ENCODE measurements around the gene USP12. TPM values are rescaled to one million over a fixed set of nuclear protein-coding genes. Genes with fewer than 3 reads are reported as not detected.

Gene USP12
- total RNA-seq, 1 donor from 2014 or later = 32.6 TPM

- Mint-ChIP-seq H3K9me3 (ENCODE audit: unreplicated experiment) (no peaks in the 10 kb centered on the region), H3K4me1 (ENCODE audit: unreplicated experiment) (peaks cover 14% of the 10 kb centered on the region), H3K27ac (ENCODE audit: unreplicated experiment) (no peak overlapping the region), H3K36me3 (ENCODE audit: unreplicated experiment) (no peaks in the 10 kb centered on the region), H3K27me3 (ENCODE audit: unreplicated experiment) (no peaks in the 10 kb centered on the region), H3K4me3 (ENCODE audit: unreplicated experiment) (no peak overlapping the region)
- TF ChIP-seq CTCF (IDR thresholded peaks at IDR 0.05) = no peak
- DNase-seq (ENCODE audit: extremely low spot score, unreplicated experiment) = no peak
Measured at GRCh38 chr13:27024074-27024461, 147.5 kb downstream of the USP12 start.

GRCh38 chr13:27023385-27024073, 148.1 kb downstream of the USP12 start:
- H3K9me3 Mint-ChIP-seq (ENCODE audit: unreplicated experiment) = no peaks in the 10 kb centered on the region

GRCh38 chr13:27022571-27023311, 148.9 kb downstream of the USP12 start:
- H3K27me3 Mint-ChIP-seq (ENCODE audit: unreplicated experiment) = no peaks in the 10 kb centered on the region
- DNase-seq (ENCODE audit: extremely low spot score, unreplicated experiment) = no peak
- no peak for TF ChIP-seq CTCF (IDR thresholded peaks at IDR 0.05)
- no peak overlapping the region for H3K4me3 Mint-ChIP-seq (ENCODE audit: unreplicated experiment)
- peaks cover 22% of the 10 kb centered on the region for H3K4me1 Mint-ChIP-seq (ENCODE audit: unreplicated experiment)
- H3K27ac Mint-ChIP-seq (ENCODE audit: unreplicated experiment) = peak overlapping the region; percentile 67
- no peaks in the 10 kb centered on the region for H3K9me3 Mint-ChIP-seq (ENCODE audit: unreplicated experiment)
- H3K36me3 Mint-ChIP-seq (ENCODE audit: unreplicated experiment) = no peaks in the 10 kb centered on the region

More at GRCh38 chr13:27023385-27024073, 148.1 kb downstream of the USP12 start:
- Mint-ChIP-seq H3K27ac (ENCODE audit: unreplicated experiment) (no peak overlapping the region), H3K4me1 (ENCODE audit: unreplicated experiment) (peaks cover 20% of the 10 kb centered on the region), H3K4me3 (ENCODE audit: unreplicated experiment) (no peak overlapping the region), H3K27me3 (ENCODE audit: unreplicated experiment) (no peaks in the 10 kb centered on the region), H3K36me3 (ENCODE audit: unreplicated experiment) (no peaks in the 10 kb centered on the region)
- TF ChIP-seq CTCF (IDR thresholded peaks at IDR 0.05) = no peak
- DNase-seq (ENCODE audit: extremely low spot score, unreplicated experiment) = peak; percentile 17

- Mint-ChIP-seq H3K9me3 (ENCODE audit: unreplicated experiment) (no peaks in the 10 kb centered on the region), H3K4me3 (ENCODE audit: unreplicated experiment) (no peak overlapping the region), H3K27me3 (ENCODE audit: unreplicated experiment) (no peaks in the 10 kb centered on the region), H3K36me3 (ENCODE audit: unreplicated experiment) (no peaks in the 10 kb centered on the region), H3K4me1 (ENCODE audit: unreplicated experiment) (peaks cover 22% of the 10 kb centered on the region), H3K27ac (ENCODE audit: unreplicated experiment) (no peak overlapping the region)
- TF ChIP-seq CTCF (IDR thresholded peaks at IDR 0.05) = no peak
- DNase-seq (ENCODE audit: extremely low spot score, unreplicated experiment) = peak; percentile 27
Measured at GRCh38 chr13:27020415-27020814, 151.2 kb downstream of the USP12 start.

GRCh38 chr13:27018882-27019281, 152.7 kb downstream of the USP12 start:
- TF ChIP-seq CTCF (IDR thresholded peaks at IDR 0.05) = no peak
- Mint-ChIP-seq H3K9me3 (ENCODE audit: unreplicated experiment) (no peaks in the 10 kb centered on the region), H3K27ac (ENCODE audit: unreplicated experiment) (no peak overlapping the region), H3K4me1 (ENCODE audit: unreplicated experiment) (peaks cover 22% of the 10 kb centered on the region), H3K36me3 (ENCODE audit: unreplicated experiment) (no peaks in the 10 kb centered on the region), H3K4me3 (ENCODE audit: unreplicated experiment) (no peak overlapping the region), H3K27me3 (ENCODE audit: unreplicated experiment) (no peaks in the 10 kb centered on the region)
- no peak for DNase-seq (ENCODE audit: extremely low spot score, unreplicated experiment)
